ENCODE measurements around the gene GRWD1. TPM values are rescaled to one million over a fixed set of nuclear protein-coding genes. Genes with fewer than 3 reads are reported as not detected.
A peak's percentile ranks its signal among the peaks of the same experiment; 100 is the strongest.

The GRWD1 gene
- total RNA-seq, 1 donor from 2014 or later: 38.4 TPM

DNA sequence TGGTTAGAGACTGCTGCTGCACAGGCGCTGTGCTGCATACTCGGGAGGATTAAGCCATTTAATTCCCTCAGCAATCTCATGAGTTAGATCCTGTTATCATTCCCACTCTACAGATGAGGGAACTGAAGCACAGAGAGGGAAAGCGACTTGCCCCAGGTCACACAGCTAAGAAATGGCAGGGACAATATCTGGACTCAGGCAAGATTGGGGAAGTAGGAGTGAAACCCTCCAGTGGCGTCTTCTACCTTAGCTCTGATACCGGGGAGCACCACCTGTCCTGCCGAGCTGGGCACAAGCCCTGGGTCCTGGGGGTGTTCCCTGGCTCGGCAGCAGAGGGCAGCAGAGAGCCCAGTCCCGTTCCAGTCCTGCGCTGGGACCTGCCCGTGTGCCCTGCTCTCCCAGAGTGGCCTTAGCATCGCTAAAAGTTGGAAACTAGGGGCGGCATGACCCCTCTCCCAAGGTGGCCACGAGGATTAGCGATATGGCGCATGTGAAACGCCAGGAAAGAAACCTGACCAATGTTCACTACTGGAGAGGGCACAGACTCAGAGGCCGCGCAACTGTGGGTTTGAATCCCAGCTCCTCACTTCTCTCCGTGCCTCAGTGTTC, 43.9 kb downstream of the GRWD1 start:
- Mint-ChIP-seq H3K4me1 (ENCODE audit: unreplicated experiment) (peaks cover 44% of the 10 kb centered on the region), H3K36me3 (ENCODE audit: unreplicated experiment) (no peaks in the 10 kb centered on the region), H3K27me3 (ENCODE audit: unreplicated experiment) (no peaks in the 10 kb centered on the region), H3K27ac (ENCODE audit: unreplicated experiment) (no peak overlapping the region), H3K4me3 (ENCODE audit: unreplicated experiment) (no peak overlapping the region), H3K9me3 (ENCODE audit: unreplicated experiment) (no peaks in the 10 kb centered on the region)
- DNase-seq (ENCODE audit: extremely low spot score, unreplicated experiment): peak; percentile 93
- TF ChIP-seq, protein P1, sequence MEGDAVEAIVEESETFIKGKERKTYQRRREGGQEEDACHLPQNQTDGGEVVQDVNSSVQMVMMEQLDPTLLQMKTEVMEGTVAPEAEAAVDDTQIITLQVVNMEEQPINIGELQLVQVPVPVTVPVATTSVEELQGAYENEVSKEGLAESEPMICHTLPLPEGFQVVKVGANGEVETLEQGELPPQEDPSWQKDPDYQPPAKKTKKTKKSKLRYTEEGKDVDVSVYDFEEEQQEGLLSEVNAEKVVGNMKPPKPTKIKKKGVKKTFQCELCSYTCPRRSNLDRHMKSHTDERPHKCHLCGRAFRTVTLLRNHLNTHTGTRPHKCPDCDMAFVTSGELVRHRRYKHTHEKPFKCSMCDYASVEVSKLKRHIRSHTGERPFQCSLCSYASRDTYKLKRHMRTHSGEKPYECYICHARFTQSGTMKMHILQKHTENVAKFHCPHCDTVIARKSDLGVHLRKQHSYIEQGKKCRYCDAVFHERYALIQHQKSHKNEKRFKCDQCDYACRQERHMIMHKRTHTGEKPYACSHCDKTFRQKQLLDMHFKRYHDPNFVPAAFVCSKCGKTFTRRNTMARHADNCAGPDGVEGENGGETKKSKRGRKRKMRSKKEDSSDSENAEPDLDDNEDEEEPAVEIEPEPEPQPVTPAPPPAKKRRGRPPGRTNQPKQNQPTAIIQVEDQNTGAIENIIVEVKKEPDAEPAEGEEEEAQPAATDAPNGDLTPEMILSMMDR (IDR thresholded peaks at IDR 0.05): peak; percentile 96

DNA sequence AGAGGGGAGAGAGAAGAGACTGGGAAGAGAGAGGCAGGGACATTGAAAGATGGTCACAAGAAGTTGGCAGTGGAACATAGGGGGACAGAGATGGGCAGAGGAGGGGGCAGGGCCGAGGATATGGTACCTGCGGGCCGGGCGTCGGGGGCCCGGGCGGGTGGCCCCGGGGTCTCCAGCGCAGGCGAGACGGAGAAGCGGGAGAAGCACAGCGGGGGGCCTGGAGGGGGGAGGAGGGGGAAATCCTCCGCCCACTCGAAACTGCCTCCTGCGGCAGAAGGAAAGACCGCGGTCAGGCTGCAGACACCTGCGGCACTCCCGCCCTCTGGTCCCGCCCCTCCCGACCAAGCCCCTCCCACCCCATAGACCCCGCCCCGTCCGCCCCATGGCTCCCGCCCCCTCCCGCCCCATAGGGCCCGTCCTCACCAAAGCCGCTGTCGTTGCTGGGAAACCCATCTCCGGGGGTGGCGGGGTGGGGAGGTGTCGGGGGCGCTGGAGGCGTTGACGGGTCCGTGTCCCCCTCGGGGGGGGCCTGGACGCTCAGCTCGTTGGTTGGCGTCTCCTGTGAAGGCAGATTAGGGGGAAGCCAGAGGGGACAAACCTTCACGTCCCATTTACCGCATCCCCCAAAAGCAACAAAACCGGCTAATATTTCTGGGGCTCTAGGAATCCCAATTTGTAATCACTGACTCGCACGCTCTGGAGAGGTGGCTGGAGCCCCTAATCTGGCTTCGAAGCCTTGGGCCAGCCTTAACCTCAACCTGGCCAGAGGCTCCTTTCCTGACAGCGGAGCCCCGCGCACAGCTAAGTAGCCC, 45.4 kb downstream of the GRWD1 start:
- no peaks in the 10 kb centered on the region for H3K36me3 Mint-ChIP-seq (ENCODE audit: unreplicated experiment)
- peak overlapping the region; percentile 31 for H3K27ac Mint-ChIP-seq (ENCODE audit: unreplicated experiment)
- H3K9me3 Mint-ChIP-seq (ENCODE audit: unreplicated experiment): no peaks in the 10 kb centered on the region
- H3K4me1 Mint-ChIP-seq (ENCODE audit: unreplicated experiment): peaks cover 51% of the 10 kb centered on the region
- H3K27me3 Mint-ChIP-seq (ENCODE audit: unreplicated experiment): no peaks in the 10 kb centered on the region
- TF ChIP-seq, protein P1 (IDR thresholded peaks at IDR 0.05): no peak
- peak overlapping the region; percentile 50 for H3K4me3 Mint-ChIP-seq (ENCODE audit: unreplicated experiment)
- DNase-seq (ENCODE audit: extremely low spot score, unreplicated experiment): no peak

DNA sequence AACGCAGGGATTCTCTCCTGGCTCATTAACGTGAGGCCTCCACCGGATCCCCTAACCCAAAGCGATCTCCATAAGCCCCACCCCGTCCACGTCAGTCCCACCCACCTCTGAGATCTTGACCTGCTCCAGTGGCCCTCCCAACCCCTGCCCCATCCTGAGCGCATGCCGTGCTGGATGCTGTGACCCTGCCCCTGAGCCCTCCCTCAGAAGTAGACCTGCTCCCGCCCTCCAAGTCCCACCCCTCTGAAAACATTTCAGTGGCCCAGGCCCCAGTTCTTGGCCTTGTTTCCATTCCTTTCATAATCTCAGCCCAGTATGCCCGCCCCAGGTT, 46.0 kb downstream of the GRWD1 start:
- DNase-seq (ENCODE audit: extremely low spot score, unreplicated experiment): no peak
- Mint-ChIP-seq H3K9me3 (ENCODE audit: unreplicated experiment) (no peaks in the 10 kb centered on the region), H3K27me3 (ENCODE audit: unreplicated experiment) (no peaks in the 10 kb centered on the region), H3K27ac (ENCODE audit: unreplicated experiment) (no peak overlapping the region), H3K4me1 (ENCODE audit: unreplicated experiment) (peaks cover 48% of the 10 kb centered on the region), H3K4me3 (ENCODE audit: unreplicated experiment) (no peak overlapping the region), H3K36me3 (ENCODE audit: unreplicated experiment) (no peaks in the 10 kb centered on the region)
- TF ChIP-seq, protein P1 (IDR thresholded peaks at IDR 0.05): no peak

DNA sequence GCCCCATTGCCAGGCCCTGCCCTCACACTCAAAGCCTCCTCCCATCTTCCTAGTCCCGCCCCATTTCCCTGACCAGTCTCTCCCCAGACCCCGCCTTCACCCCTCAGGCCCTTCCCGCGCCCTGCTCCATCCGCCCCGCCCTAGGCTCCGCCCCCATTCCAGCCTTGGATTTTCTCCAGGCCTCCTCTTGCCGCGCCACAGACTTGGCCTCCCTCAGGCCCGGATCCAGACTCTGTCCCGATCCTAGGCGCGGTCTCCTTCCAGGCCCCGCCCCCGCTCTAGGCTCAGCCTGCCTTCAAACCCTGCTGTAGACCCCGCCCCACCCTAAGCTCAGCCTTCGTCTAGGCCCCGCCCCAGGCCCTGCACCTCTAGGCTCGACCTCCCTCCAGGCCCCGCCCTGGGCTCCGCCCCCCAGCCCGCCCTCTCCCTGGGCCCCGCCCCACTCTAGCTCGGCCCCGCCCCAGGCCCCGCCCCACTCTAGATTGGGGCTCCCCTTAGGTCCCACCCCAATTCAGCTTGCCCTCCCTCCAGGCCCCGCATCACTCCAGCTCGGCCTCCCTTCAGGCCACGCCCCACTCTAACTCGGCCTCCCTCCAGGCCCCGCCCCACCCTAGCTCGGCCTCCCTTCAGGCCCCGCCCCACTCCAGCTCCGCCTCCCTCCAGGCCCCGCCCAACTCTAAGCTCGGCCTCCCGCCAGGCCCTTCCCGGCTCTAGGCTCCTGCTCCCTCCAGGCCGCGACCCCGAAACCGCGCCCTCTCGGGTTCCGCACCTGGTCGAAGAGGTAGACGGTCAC, 47.3 kb downstream of the GRWD1 start:
- no peaks in the 10 kb centered on the region for H3K9me3 Mint-ChIP-seq (ENCODE audit: unreplicated experiment)
- no peaks in the 10 kb centered on the region for H3K36me3 Mint-ChIP-seq (ENCODE audit: unreplicated experiment)
- TF ChIP-seq, protein P1 (IDR thresholded peaks at IDR 0.05): no peak
- H3K27me3 Mint-ChIP-seq (ENCODE audit: unreplicated experiment): no peaks in the 10 kb centered on the region
- peak overlapping the region; percentile 73 for H3K4me3 Mint-ChIP-seq (ENCODE audit: unreplicated experiment)
- peak overlapping the region; percentile 82 for H3K27ac Mint-ChIP-seq (ENCODE audit: unreplicated experiment)
- peak; percentile 98 for DNase-seq (ENCODE audit: extremely low spot score, unreplicated experiment)
- peaks cover 39% of the 10 kb centered on the region for H3K4me1 Mint-ChIP-seq (ENCODE audit: unreplicated experiment)
